H9 (cell line): ENCODE results near the gene PPCDC. TPM values are rescaled to one million over a fixed set of nuclear protein-coding genes. Genes with fewer than 3 reads are reported as not detected.

ENCODE experiments used
- DNase-seq: peaks from one replicate; pipeline ENCODE4 v3.0.0-alpha.2; 2017
- H2AFZ ChIP-seq: one replicate; pipeline ENCODE4 v1.6.1; 2013; ENCODE audit warnings: mild to moderate bottlenecking, low read length, control low read depth, moderate library complexity
- H2AK5ac ChIP-seq: 2 replicates; pipeline ENCODE4 v1.6.1; 2013; ENCODE audit warnings: low read length, control low read depth, mixed read lengths; ENCODE audit not compliant: insufficient read length
- H2BK120ac ChIP-seq: one replicate; pipeline ENCODE4 v1.6.1; 2013; ENCODE audit warnings: low read depth, mild to moderate bottlenecking, low read length, control low read depth, inconsistent platforms; ENCODE audit not compliant: poor library complexity, severe bottlenecking
- H2BK12ac ChIP-seq: 2 replicates; pipeline ENCODE4 v1.6.1; 2013; ENCODE audit warnings: low read length, control low read depth, mixed read lengths, low read depth; ENCODE audit not compliant: insufficient read length
- H2BK15ac ChIP-seq: 2 replicates; pipeline ENCODE4 v1.6.1; 2013; ENCODE audit warnings: low read depth, low read length, control low read depth
- H2BK20ac ChIP-seq: one replicate; pipeline ENCODE4 v1.6.1; 2013; ENCODE audit warnings: low read depth, mild to moderate bottlenecking, low read length, control low read depth, inconsistent platforms; ENCODE audit not compliant: poor library complexity, severe bottlenecking
- H2BK5ac ChIP-seq: 2 replicates; pipeline ENCODE4 v1.6.1; 2013; ENCODE audit warnings: low read length, control low read depth, mixed read lengths; ENCODE audit not compliant: insufficient read length
- H3K14ac ChIP-seq: 2 replicates; pipeline ENCODE4 v1.6.1; 2013; ENCODE audit warnings: low read length, control low read depth; ENCODE audit not compliant: insufficient read depth
- H3K18ac ChIP-seq: 2 replicates; pipeline ENCODE4 v1.6.1; 2013; ENCODE audit warnings: low read depth, mild to moderate bottlenecking, mixed read lengths, low read length, control low read depth; ENCODE audit not compliant: insufficient read length
- H3K23ac ChIP-seq: 2 replicates; pipeline ENCODE4 v1.6.1; 2013; ENCODE audit warnings: low read length, control low read depth, mixed read lengths, low read depth; ENCODE audit not compliant: insufficient read length
- H3K23me2 ChIP-seq: 2 replicates; pipeline ENCODE4 v1.6.1; 2013; ENCODE audit warnings: low read depth, mild to moderate bottlenecking, mixed read lengths, low read length, control low read depth; ENCODE audit not compliant: insufficient read length, poor library complexity, severe bottlenecking
- H3K27ac ChIP-seq: 2 replicates; pipeline ENCODE4 v1.5.1; 2013; ENCODE audit warnings: low read length, control low read depth, mixed read lengths, low read depth; ENCODE audit not compliant: insufficient read length
- H3K27me3 ChIP-seq: 2 replicates; pipeline ENCODE4 v1.6.1; 2013; ENCODE audit warnings: low read length, control low read depth, inconsistent platforms; ENCODE audit not compliant: insufficient read depth
- H3K4ac ChIP-seq: 2 replicates; pipeline ENCODE4 v1.6.1; 2013; ENCODE audit warnings: low read depth, mild to moderate bottlenecking, control low read depth, inconsistent platforms, low read length, moderate library complexity
- H3K4me1 ChIP-seq: 2 replicates; pipeline ENCODE4 v1.6.1; 2013; ENCODE audit warnings: low read length, control low read depth, inconsistent platforms; ENCODE audit not compliant: insufficient read depth
- H3K4me2 ChIP-seq: 2 replicates; pipeline ENCODE4 v1.6.1; 2013; ENCODE audit warnings: low read length, control low read depth, mixed read lengths; ENCODE audit not compliant: insufficient read length, insufficient read depth
- H3K56ac ChIP-seq: 2 replicates; pipeline ENCODE4 v1.6.1; 2013; ENCODE audit warnings: low read depth, mild to moderate bottlenecking, mixed read lengths, low read length, control low read depth; ENCODE audit not compliant: insufficient read length
- H3K79me1 ChIP-seq: 2 replicates; pipeline ENCODE4 v1.6.1; 2013; ENCODE audit warnings: low read depth, mild to moderate bottlenecking, moderate library complexity, low read length, control low read depth, inconsistent platforms; ENCODE audit not compliant: insufficient read depth, poor library complexity, severe bottlenecking
- H3K79me2 ChIP-seq: 2 replicates; pipeline ENCODE4 v1.6.1; 2013; ENCODE audit warnings: low read length, control low read depth, inconsistent platforms; ENCODE audit not compliant: insufficient read depth
- H3K9ac ChIP-seq: 2 replicates; pipeline ENCODE4 v1.6.1; 2013; ENCODE audit warnings: low read length, control low read depth, mixed read lengths; ENCODE audit not compliant: insufficient read length; ENCODE audit errors: extremely low read depth
- H3K9me3 ChIP-seq: one replicate; pipeline ENCODE4 v1.6.1; 2013; ENCODE audit warnings: low read depth, low read length, inconsistent platforms; ENCODE audit not compliant: control insufficient read depth
- H3T11ph ChIP-seq: one replicate; pipeline ENCODE4 v1.6.1; 2013; ENCODE audit warnings: mild to moderate bottlenecking, low read length, control low read depth, inconsistent platforms
- H4K20me1 ChIP-seq: one replicate; pipeline ENCODE4 v1.6.1; 2013; ENCODE audit not compliant: control insufficient read depth, insufficient read length, insufficient read depth
- H4K5ac ChIP-seq: 2 replicates; pipeline ENCODE4 v1.6.1; 2013; ENCODE audit warnings: low read depth, mild to moderate bottlenecking, mixed read lengths, low read length, control low read depth; ENCODE audit not compliant: insufficient read length
- H4K8ac ChIP-seq: replicated peaks from 2 replicates; pipeline ENCODE4 v1.6.1; 2013; ENCODE audit warnings: low read length, control low read depth, mixed read lengths, low read depth; ENCODE audit not compliant: insufficient read length
- H4K91ac ChIP-seq: 2 replicates; pipeline ENCODE4 v1.6.1; 2013; ENCODE audit warnings: low read depth, mild to moderate bottlenecking, moderate library complexity, mixed read lengths, low read length, control low read depth; ENCODE audit not compliant: insufficient read length
- H3K27ac Mint-ChIP-seq, 3 experiments: 2 replicates in 2 of 3; 3 replicates in 1 of 3; pipeline ENCODE4 v1.8.0; 2020 to 2021; ENCODE audit warnings: mixed read lengths in 3 of 3, mild to moderate bottlenecking in 1 of 3, moderate library complexity in 1 of 3
- H3K27me3 Mint-ChIP-seq: 2 replicates; pipeline ENCODE4 v1.8.0; 2021; ENCODE audit warnings: low read depth, mild to moderate bottlenecking, moderate library complexity, mixed read lengths
- H3K36me3 Mint-ChIP-seq, 3 experiments: 2 replicates in 2 of 3; 3 replicates in 1 of 3; pipeline ENCODE4 v1.8.0; 2020 to 2021; ENCODE audit warnings: low read depth in 3 of 3, mixed read lengths in 3 of 3; ENCODE audit not compliant: insufficient read depth in 1 of 3
- H3K4me1 Mint-ChIP-seq, 2 experiments: 2 replicates each; pipeline ENCODE4 v1.8.0; 2020; ENCODE audit warnings: mixed read lengths in 2 of 2
- H3K4me3 Mint-ChIP-seq, 2 experiments: 2 replicates in 1 of 2; 3 replicates in 1 of 2; pipeline ENCODE4 v1.8.0; 2020 to 2021; ENCODE audit warnings: mild to moderate bottlenecking in 2 of 2, mixed read lengths in 2 of 2, moderate library complexity in 1 of 2
- H3K9me3 Mint-ChIP-seq, 2 experiments: 2 replicates in 1 of 2; 3 replicates in 1 of 2; pipeline ENCODE4 v1.8.0; 2020; ENCODE audit warnings: mild to moderate bottlenecking in 2 of 2, mixed read lengths in 2 of 2, moderate library complexity in 1 of 2
- CTCF ChIP-seq: fragments of 200-600 bp; sonication (generic); conservative IDR thresholded peaks from 3 replicates; pipeline ENCODE4 v1.8.0; 2021; ENCODE audit warnings: antibody characterized with exemption, mild to moderate bottlenecking
- WGBS: extraction: QIAGEN DNeasy Blood & Tissue Kit; methylation state at CpG from one replicate; pipeline ENCODE4 v1.1.7; 2013; ENCODE audit warnings: missing lambda C conversion rate, low lambda C conversion rate, mixed read lengths; ENCODE audit not compliant: insufficient read length; ENCODE audit errors: extremely low coverage; 5-methylcytosine and 5-hydroxymethylcytosine counted together
- total RNA-seq: library from RNA; stranded (reverse); gene quantifications from 2 replicates; pipeline ENCODE4 v1.2.1, GENCODE V29; 2021

PPCDC gene
- total RNA-seq, 1 experiment from 2014 or later: 17.6 TPM

- Mint-ChIP-seq H3K27ac (no peak overlapping the region), H3K9me3 (no peaks in the 10 kb centered on the region), H3K27me3 (no peaks in the 10 kb centered on the region; the same call in 1 of the 2 replicates), H3K36me3 (peaks cover 6 to 11% (median 8%) of the 10 kb centered on the region in 3 experiments; a peak in 5 of 7 replicates), H3K4me3 (no peak overlapping the region), H3K4me1 (peaks cover 3 to 4% of the 10 kb centered on the region in 2 experiments; a peak in 2 of 4 replicates)
- H2BK15ac ChIP-seq: no peak overlapping the region
- H3K23ac ChIP-seq: no peak overlapping the region
- no peak overlapping the region for H2BK20ac ChIP-seq
- H4K5ac ChIP-seq: no peak overlapping the region
- H3K4ac ChIP-seq: no peak overlapping the region
- no peak overlapping the region for H2AFZ ChIP-seq
- H3K14ac ChIP-seq: no peak overlapping the region
- no peaks in the 10 kb centered on the region for H3K79me1 ChIP-seq
- no peaks in the 10 kb centered on the region for H3K23me2 ChIP-seq
- H3K79me2 ChIP-seq: no peaks in the 10 kb centered on the region
- no peak overlapping the region for H4K8ac ChIP-seq
- WGBS: no CpG with 5 or more reads among the region's 5 CpGs
- H3K27ac ChIP-seq: no peak overlapping the region
- H3K18ac ChIP-seq: no peak overlapping the region
- no peak overlapping the region for H2AK5ac ChIP-seq
- H2BK120ac ChIP-seq: no peak overlapping the region
- no peak overlapping the region for H3K56ac ChIP-seq
- no peak overlapping the region for H3K9ac ChIP-seq
- no peak overlapping the region for H3T11ph ChIP-seq
- no peaks in the 10 kb centered on the region for H3K9me3 ChIP-seq
- no peak overlapping the region for H2BK5ac ChIP-seq
- no peak overlapping the region for H4K91ac ChIP-seq
- no peaks in the 10 kb centered on the region for H3K4me1 ChIP-seq
- no peak for TF ChIP-seq CTCF
- H3K4me2 ChIP-seq: no peak overlapping the region
- H3K27me3 ChIP-seq: no peaks in the 10 kb centered on the region
- H2BK12ac ChIP-seq: no peak overlapping the region
- no peaks in the 10 kb centered on the region for H4K20me1 ChIP-seq
- no peak for DNase-seq
Observed at GRCh38 chr15:75052972-75053747, 29.8 kb downstream of the PPCDC start.
